AG09319 (cell line): Measurements from ENCODE around the gene DRD4.

Source experiments
- DNase-seq: peaks from one replicate; pipeline ENCODE4 v3.0.0-alpha.2; 2010; ENCODE audit warnings: low read depth; ENCODE audit errors: extremely low read depth
- TF ChIP-seq, protein P1 (sequence below): IDR thresholded peaks from 2 replicates; pipeline ENCODE4 v1.5.1; 2011; ENCODE audit warnings: low read depth, mild to moderate bottlenecking, inconsistent platforms, low read length, moderate library complexity

DRD4 gene

GRCh38 chr11:610146-610801 lies 26.8 kb upstream of the DRD4 start:
- TF ChIP-seq, protein P1, sequence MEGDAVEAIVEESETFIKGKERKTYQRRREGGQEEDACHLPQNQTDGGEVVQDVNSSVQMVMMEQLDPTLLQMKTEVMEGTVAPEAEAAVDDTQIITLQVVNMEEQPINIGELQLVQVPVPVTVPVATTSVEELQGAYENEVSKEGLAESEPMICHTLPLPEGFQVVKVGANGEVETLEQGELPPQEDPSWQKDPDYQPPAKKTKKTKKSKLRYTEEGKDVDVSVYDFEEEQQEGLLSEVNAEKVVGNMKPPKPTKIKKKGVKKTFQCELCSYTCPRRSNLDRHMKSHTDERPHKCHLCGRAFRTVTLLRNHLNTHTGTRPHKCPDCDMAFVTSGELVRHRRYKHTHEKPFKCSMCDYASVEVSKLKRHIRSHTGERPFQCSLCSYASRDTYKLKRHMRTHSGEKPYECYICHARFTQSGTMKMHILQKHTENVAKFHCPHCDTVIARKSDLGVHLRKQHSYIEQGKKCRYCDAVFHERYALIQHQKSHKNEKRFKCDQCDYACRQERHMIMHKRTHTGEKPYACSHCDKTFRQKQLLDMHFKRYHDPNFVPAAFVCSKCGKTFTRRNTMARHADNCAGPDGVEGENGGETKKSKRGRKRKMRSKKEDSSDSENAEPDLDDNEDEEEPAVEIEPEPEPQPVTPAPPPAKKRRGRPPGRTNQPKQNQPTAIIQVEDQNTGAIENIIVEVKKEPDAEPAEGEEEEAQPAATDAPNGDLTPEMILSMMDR = no peak
- DNase-seq = no peak

- TF ChIP-seq, protein P1 = no peak
- DNase-seq = no peak
These were observed 25.8 kb upstream of the DRD4 start for GRCh38 chr11:611001-611996.

DNA sequence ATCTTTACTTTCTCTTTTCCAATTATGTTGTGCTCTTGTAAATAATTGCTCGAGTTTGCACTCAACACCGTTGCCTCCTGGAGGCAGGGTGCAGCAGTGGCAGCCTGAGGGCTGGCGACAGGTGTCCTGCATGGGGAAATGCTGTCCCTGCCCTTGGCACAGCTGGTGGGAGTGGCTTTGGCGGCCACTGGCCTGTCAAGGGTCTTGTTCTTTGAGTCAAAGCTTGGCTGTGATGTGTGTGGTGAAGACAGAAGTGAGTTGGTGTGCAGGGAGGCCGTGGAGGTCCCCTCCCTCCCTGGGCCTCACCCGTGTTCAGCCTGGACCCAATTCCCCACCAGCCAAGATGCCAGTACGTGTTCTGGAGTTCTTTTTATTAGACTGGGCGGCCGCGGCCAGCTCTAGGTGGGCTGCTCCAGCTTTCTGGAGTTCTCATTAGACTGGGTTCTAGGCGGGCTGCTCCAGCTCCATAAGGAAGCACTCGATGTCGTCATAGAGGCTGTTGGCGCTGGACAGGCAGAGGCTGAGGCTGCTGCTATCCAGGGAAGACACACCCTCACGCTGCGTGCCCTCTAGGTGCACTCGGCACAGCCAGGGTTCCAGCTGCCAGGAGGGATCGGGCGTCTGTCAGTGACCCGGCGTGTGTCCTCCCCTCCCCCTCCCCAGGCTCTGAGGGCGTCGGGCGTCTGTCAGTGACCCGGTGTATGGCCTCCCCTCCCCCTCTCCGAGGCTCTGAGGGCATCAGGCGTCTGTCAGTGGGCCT lies 24.7 kb upstream of the DRD4 start:
- DNase-seq = no peak
- TF ChIP-seq, protein P1 = peak; percentile 4

DNA sequence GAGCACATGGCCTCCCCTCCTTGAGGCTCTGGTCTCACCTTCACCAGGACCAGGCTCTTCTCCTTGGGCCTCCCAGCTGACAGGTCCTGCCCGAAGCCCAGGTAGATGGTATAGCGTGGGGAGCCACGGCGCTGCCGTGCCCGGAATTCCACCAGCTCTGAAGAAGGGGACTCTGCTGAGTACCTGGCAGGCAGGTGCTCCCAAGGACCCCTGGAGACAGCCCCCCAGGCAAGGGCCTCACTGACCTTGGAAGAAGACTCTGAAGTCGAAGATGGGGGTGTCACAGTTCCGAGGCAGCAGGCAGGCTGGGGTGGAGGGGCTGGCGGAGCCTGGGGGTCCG lies 24.1 kb upstream of the DRD4 start:
- no peak for DNase-seq
- TF ChIP-seq, protein P1 = no peak

GRCh38 chr11:613369-613968 lies 23.6 kb upstream of the DRD4 start:
- TF ChIP-seq, protein P1 = no peak
- DNase-seq = no peak

GRCh38 chr11:614021-614622 lies 22.9 kb upstream of the DRD4 start:
- TF ChIP-seq, protein P1 = no peak

More at GRCh38 chr11:614021-614622, 22.9 kb upstream of the DRD4 start:
- no peak for DNase-seq
